ENCODE results near the gene ZBTB32. TPM values are rescaled to one million over a fixed set of nuclear protein-coding genes. Genes with fewer than 3 reads are reported as not detected.

ZBTB32 gene
- total RNA-seq, 1 donor from 2014 or later: not detected

DNA sequence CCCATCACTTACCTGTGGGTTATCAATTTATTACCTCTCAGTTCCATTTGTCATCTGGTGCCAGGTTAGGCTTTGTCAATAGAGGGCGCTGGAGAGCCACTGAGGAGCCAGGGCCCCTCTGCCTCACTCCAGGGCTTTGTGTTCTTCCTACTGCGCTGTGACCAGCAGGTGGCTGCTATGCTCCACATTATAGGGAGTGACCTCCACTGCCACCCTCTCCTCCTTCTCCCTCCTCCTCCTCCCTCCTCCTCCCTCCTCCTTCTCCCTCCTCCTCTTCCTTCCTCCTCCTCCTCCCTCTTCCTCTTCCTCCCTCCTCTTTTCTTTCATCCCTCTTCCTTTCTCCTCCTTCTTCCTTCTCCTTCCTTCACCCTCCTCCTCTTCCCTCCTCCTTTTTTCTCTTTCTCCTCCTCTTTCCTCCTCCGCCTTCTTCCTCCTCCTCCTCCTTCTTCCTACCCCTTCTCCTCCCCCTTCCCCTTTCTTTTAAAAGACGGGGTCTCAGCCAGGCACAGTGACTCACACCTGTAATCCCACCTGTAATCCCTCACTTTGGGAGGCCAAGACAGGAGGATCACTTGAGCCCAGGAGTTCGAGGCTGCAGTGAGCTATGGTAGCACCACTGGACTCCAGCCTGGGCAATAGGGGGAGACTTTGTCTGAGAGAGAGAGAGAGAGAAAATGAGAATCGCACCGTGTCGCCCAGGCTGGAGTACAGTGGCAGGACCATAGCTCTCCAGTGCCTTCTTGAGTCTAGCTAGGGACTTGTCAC, 10.3 kb upstream of the ZBTB32 start:
- FAIRE-seq (no peak), DNase-seq (ENCODE audit: low spot score in 2 of 2) (peak; percentile 78 to 87)

- no peak for FAIRE-seq
- DNase-seq (ENCODE audit: low spot score in 2 of 2): no peak
These were observed 8.4 kb upstream of the ZBTB32 start for GRCh38 chr19:35695895-35696422.

DNA sequence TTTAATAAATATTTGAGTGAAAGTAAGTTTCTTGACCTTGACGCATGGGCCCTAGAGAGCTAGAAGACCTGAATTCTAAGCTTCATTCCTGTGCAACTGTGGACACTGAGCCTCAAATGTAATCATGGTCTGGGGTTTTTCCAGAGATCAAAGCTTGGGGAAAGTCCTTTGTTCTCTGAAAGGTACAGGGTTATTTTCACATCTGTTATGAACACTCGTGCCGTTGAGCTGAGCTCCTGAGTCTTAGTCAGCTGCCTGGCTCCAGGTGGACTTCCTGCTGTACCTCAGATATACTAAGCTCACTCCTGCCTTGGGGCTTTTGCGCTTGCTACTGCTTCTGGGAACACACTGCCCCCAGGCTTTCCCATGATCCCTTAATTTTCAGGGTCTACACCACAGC, 7.5 kb upstream of the ZBTB32 start:
- FAIRE-seq (no peak), DNase-seq (ENCODE audit: low spot score in 2 of 2) (no peak)

- DNase-seq (ENCODE audit: low spot score in 2 of 2) (peak; percentile 91 to 97), FAIRE-seq (peak; percentile 81)
These were observed 1.9 kb upstream of the ZBTB32 start for GRCh38 chr19:35702223-35703012.

DNA sequence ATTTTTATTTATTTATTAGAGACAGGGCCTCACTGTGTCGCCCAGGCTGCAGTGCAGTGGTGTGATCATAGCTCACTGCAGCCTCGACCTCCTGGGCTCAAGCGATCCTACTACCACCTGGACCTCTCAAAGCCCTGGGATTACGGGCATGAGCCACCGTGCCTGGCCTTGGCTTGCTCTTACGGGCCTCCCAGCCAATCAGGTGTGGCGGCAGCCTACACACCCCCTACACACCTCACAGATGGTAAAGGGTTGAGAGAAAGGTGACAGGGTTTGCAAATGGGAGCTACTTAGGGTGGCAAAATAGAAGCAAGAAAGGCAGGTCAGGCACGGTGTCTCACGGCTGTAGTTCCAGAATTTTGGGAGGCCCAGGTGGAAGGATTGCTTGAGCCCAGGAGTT, 1.0 kb upstream of the ZBTB32 start:
- DNase-seq (ENCODE audit: low spot score in 2 of 2) (no peak), FAIRE-seq (no peak)

- DNase-seq (ENCODE audit: low spot score in 2 of 2) (no peak), FAIRE-seq (no peak)
These were observed 4.0 kb downstream of the ZBTB32 start for GRCh38 chr19:35708391-35708790.

DNA sequence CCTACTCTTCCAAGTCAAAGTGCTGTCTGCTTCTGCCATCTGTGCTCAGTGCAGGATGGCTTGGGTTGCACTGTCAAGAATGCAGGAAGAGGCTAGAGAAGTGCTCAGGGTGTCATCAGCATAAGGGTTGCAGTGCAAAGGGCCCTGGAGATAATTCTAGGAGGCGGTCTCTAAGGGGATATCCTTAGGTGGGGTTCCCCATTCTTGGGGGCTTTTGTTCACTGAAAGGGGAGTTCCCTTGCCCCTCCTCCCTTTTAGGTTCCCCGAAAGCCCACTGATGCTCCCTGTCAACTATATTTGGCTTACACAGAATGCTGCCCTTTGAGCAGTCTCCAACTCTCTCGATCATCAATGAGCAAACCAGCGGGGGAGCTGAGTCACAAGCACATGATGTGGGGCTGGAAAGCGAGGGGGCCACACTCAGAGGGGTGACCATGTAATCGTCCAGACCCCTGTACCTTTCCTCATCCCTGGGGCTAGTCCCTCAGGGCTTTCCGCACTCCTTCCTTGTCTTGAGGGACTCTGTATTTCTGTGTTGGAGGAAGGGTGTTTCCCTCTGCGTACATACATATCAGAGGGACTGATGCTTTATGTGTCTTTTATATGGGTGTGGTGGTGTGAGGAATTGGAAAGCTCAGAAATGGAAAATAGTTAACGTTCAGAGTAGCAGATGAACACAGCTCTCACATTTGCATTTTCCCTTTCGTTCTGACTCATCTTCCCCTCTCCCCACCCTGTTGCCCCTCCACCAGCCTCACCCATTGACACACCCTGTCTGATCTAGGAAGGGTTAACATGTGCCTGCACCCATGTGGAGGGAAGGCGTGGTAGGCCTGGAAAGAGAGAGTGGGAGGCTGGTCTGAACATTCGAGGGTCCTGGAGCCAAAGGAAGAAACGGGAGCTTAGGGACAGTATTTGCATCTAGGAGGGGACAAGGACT, 6.7 kb downstream of the ZBTB32 start:
- FAIRE-seq (no peak), DNase-seq (ENCODE audit: low spot score in 2 of 2) (no peak)

GRCh38 chr19:35712567-35713505, 8.5 kb downstream of the ZBTB32 start:
- FAIRE-seq: no peak

DNA sequence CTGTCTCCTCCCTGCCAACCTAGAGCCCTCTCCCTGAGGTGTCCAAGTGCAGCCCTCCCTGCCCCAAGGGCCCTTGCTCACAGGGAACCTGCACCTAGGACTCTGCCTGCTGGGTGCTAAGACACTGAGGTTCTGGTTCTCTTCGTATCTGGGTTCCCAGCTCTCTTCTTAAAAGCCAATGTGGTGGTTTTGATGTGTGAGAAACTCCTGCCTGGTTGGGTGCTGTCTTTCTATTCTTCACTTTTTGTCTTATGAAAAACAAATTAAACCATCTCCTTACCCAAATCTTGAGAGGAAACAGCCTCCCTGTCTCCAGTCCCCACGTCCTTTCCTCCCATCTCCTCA, 9.1 kb downstream of the ZBTB32 start:
- FAIRE-seq (no peak), DNase-seq (ENCODE audit: low spot score in 2 of 2) (no peak)

More at GRCh38 chr19:35712567-35713505, 8.5 kb downstream of the ZBTB32 start:
- no peak for DNase-seq (ENCODE audit: low spot score in 2 of 2)

DNA sequence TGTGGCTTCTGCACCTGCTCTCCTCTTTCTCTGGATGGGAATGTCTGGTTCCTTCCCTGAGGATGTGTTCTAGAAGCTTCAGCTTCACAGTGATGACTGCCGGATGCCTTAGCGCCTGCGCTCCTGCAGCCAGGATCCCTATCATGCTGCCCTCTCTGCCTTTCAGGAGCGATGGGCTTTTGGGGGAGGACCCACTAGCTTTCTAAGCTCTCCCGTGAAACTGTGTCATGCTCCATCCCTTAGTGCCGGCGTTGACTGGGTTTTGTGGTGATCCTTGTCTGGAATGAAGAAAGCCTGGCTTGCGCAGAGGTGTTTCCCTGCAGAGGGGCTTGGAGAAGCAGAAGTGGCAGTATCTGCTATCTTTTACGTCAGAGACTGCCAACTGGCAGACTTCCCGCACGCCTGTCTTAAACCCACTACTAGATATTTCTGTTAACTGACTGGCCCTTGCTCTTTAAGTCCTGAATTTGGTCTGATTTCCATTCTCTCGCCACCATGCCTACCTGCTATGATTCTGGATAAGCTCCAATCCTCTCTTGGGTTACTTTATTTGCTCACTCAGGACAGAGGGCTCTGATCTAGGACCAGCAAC, 9.6 kb downstream of the ZBTB32 start:
- no peak for DNase-seq (ENCODE audit: low spot score in 2 of 2)

GRCh38 chr19:35714601-35715354, 10.4 kb downstream of the ZBTB32 start:
- FAIRE-seq: no peak
- no peak for DNase-seq (ENCODE audit: low spot score in 2 of 2)

More for the DNA sequence above, 9.6 kb downstream of the ZBTB32 start:
- FAIRE-seq: no peak

DNA sequence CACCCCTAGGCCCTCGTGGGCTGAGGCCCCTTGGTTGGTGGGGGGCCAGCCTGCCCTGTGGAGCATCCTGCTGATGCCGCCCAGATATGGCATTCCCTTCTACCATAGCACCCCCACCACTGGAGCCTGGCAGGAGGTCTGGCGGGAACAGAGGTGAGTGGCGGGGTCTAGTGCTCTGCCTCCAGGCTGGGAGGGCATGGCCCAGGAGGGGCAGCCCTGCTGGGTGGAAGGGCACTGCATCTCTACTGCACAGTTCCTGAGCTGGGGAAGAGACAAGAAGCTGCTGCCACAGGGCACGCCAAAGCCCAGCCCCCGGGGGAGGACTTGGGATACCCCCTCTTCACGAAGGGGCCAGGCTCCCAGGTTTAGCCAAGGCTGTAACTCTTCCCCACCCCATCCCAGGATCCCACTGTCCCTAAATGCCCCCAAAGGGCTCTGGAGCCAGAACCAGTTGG, 11.0 kb downstream of the ZBTB32 start:
- FAIRE-seq (no peak), DNase-seq (ENCODE audit: low spot score in 2 of 2) (no peak)

DNA sequence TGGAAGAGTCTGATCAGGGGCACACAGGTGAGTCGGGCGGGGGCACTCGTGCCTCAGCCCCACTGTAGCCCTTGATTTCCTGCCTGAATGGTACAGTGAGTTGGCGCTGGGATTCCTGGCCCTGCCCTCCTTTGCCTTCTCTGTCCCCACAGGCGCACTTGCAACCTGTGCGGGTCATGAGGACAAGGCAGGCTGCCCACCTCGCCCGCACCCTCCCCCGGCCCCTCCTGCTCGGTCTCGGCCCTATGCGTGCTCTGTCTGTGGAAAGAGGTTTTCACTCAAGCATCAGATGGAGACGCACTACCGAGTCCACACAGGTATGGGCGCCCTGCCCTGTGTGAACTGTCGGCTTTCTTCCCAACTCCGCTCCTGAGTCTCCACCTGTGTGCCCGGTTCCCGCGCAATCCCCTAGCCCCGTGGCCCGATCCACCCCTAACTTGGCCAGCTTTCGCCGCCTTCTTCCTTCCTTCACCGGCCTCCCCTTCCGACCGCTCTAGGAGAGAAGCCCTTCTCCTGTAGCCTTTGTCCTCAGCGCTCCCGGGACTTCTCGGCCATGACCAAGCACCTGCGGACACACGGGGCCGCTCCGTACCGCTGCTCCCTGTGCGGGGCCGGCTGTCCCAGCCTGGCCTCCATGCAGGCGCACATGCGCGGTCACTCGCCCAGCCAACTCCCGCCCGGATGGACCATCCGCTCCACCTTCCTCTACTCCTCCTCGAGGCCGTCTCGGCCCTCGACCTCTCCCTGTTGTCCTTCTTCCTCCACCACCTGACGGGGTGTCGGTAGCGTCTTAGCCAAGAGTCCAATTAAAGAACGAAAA, 11.8 kb downstream of the ZBTB32 start:
- peak in 1 of 2 donors; percentile 68 for DNase-seq (ENCODE audit: low spot score in 2 of 2)
- no peak for FAIRE-seq

DNA sequence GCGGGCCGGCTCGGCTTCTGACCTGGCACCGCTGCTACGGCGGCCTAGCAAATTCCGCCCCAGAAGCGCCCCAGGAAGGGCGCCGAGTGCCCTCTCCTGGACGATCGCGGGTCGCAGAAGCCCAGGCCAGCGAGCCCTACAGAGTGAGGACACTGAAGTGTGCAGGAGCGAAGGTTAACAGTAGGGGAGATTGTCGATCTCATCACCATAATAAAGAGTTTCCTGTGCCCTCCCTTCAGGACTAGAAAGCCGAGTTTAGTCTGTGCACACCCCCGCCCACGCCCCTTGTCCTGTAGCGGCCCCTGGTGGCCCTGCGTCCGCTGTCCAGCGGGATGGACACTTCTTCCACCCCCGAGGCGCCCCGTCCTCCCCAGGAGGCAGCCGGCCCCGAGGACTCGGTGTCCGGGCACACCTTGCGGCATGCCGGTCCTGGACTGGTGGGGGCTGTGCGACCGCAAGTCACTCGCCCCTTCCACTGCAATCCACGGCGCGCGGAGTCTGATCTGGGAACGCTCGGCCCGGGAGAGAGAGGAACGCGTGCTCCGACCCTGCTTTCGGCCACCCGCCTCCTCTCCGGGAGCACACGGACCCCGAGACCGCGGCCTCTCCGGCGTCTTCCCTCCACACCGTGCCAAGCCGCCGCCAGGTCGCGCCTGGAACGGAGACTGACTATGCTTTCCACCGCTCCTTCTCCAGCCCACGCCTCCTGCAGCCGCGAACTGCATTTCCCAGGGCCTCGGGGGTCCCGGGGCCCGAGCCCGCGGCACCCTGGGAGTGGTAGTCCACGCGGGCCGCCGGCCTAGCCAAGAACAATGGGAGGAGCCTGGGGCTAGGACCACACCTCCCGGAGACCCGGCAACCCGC, 12.7 kb downstream of the ZBTB32 start:
- FAIRE-seq: no peak
- peak; percentile 90 to 100 for DNase-seq (ENCODE audit: low spot score in 2 of 2)

DNA sequence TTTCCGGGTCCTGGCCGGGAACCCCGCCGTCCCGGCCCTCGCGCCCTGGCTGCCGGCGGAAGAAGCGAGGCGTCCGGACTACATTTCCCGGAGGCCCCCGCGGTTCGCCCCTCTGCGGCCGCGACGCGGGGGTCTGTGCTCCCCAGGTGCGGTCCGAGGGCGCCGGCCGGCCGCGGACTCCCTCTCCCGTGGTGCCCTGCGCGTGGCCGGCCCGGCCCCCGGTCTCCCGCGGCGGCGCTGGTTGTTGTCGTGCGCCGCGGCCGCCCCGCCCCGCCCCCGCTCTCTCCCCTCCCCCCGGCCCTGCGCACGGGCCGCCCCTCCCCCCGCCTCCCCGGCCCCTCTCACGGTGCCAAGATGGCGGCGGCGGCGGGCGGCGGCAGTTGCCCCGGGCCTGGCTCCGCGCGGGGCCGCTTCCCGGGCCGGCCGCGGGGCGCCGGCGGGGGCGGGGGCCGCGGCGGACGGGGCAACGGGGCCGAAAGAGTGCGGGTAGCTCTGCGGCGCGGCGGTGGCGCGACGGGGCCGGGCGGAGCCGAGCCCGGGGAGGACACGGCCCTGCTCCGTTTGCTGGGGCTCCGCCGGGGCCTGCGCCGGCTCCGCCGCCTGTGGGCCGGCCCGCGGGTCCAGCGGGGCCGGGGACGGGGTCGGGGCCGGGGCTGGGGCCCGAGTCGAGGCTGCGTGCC, 13.4 kb downstream of the ZBTB32 start, which contains the start of gene KMT2B:
Gene KMT2B (plus strand): TSS at position 339 of the 680 bp plus-strand sequence. CDS start 16 bp downstream, at position 355.
- FAIRE-seq: no peak
- peak; percentile 100 for DNase-seq (ENCODE audit: low spot score in 2 of 2)

All from frontal cortex (tissue), 4 donors.